PFSK-1 (cell line): ENCODE measurements around the gene CASP2.

Source experiments
- POLR2AphosphoS5 ChIP-seq: IDR thresholded peaks from 2 replicates; pipeline ENCODE4 v1.6.1; 2012; ENCODE audit warnings: low read depth, mild to moderate bottlenecking, control low read depth, low read length, moderate library complexity
- REST ChIP-seq, 2 experiments: IDR thresholded peaks; 2 replicates each; pipeline versions ENCODE4 v1.6.1 to v1.8.0; 2011 to 2012; ENCODE audit warnings: low read depth in 2 of 2, low read length in 2 of 2, control low read depth in 1 of 2, inconsistent platforms in 1 of 2, mild to moderate bottlenecking in 1 of 2, moderate library complexity in 1 of 2; ENCODE audit not compliant: insufficient read depth in 1 of 2
- TAF1 ChIP-seq: IDR thresholded peaks from 2 replicates; pipeline ENCODE4 v1.6.1; 2012; ENCODE audit warnings: low read length, control low read depth, borderline replicate concordance; ENCODE audit not compliant: insufficient read depth

GRCh38 chr7:143288836-143289235 lies 685 bp downstream of the CASP2 start:
- TF ChIP-seq POLR2AphosphoS5 = no peak
- no peak for TF ChIP-seq TAF1
- no peak for TF ChIP-seq REST (IDR thresholded peaks at IDR 0.05; ENCODE audit: insufficient read depth in 1 of 2, low read depth in 2 of 2, low read length in 2 of 2)
